ENCODE measurements around the gene PIGB.

- TF ChIP-seq CTCF (IDR thresholded peaks at IDR 0.05), result no peak
- no peak for TF ChIP-seq POLR2A (IDR thresholded peaks at IDR 0.05)
These were observed 84.5 kb downstream of the PIGB start for GRCh38 chr15:55403531-55403930.

Measured in esophagus squamous epithelium (tissue), 4 donors.